Stimulated activated CD8-positive, alpha-beta memory T cell treated with anti-CD3 and anti-CD28 coated beads, Interleukin-7, amount 100 ng/mL, for 24 hours (primary cell): ENCODE data around the gene MKRN1.
"Not testable (repeated sequence)": the region's sequence is repeated elsewhere in the genome, so short reads cannot be mapped to it uniquely, and the experiment has no call there.

Experiments
- DNase-seq: peaks from one replicate; pipeline ENCODE4 v3.0.0-alpha.2; 2020; ENCODE audit warnings: low read depth

MKRN1 gene

DNA sequence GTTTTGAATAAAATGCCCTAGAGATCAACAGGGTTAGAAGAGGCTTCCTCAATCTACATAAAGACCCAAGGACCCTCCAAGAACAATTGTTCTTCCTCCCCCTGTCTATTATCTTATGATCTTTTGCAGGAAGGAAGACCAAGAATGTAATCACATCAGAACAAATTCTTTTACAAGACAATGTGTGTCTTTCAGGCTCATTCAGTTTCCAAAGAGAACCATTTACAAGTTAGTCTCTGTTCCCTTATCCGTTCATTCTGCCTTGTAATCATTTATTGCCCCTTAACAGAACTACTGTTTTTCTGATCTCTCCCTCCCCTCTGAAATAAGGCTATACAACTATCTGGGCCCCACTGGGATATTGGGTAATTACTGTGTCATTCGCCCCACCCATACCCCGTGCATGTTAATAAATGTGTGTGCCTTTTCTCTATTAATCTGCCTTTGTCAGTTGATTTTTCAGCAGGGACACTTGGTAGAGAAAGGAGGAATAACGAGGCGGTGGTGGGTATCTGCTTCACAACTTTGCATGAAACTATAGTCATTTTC, 5.7 kb upstream of the MKRN1 start:
- no peak for DNase-seq

DNA sequence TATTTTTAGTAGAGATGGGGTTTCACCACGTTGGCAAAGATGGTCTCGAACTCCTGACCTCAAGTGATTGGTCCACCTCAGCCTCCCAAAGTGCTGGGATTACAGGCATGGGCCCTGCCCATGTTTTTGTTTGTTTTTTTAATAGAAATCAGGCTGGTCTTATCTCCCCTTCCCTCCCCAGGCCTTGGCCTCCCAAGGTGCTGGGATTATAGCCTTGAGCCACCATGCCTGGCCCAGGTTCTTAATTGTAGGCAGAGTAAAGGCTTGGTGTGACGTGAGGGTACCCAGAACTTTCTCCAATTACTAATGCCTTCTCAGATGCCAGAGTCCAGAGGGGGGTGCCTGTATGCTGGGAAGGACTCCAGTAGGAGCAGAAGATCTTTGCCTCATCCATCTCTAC, 5.2 kb upstream of the MKRN1 start:
- no peak for DNase-seq

DNA sequence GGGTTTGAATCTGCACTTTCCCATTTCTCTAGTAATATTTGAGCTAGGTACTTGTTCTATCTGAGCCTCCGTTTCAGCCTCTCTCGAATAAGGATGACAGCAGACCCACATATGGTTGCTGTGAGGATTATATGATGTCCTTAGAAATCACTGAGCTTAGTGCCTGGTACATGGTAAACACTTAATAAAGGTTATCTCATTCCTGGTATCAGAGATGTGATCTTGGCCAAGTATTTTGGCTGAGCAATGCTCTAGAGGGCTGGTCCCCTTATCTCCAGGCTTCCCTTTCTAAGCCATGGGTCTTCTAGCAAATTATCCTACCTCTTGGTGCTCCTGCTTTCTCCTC, 407 bp upstream of the MKRN1 start:
- DNase-seq, result no peak

DNA sequence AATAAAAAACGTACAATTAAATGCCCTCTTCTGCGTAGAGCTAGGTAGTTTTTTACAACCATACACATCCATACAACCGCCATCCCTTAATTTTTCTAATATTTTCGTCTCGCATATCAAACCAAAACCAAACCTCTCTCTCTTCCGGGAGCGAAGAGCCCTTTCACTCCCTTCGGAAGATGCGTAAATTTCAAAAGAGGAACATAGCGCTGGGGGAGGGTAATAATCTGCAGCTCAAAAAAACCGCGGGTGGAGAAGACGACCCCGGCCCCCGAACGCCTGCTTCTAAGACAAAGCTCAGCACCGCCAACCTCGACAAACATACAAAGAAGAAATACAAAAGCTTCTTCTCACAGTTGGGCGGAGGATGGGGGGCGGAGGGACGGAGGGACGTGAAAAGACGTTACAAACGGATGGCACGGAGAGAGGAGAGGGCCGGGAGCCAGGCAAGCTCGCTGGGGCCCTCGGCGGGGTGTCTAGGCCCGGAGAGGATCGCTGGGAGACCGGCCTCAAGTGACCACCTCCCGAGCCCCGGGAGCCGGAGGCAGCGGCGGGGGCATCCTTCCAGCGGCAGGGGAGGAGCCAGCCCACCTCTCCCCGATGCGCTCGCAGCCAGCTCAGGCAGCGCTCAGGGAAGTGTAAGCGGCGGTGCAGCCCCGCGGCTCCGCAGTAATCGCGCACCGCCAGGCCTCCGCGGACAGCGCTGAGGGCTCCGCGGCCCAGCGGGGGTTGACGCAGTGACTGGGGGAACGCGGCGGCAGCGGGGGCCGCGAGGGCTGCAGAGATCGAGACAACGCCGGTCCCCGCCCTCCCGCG, 851 bp downstream of the MKRN1 start:
- DNase-seq, result no peak

DNA sequence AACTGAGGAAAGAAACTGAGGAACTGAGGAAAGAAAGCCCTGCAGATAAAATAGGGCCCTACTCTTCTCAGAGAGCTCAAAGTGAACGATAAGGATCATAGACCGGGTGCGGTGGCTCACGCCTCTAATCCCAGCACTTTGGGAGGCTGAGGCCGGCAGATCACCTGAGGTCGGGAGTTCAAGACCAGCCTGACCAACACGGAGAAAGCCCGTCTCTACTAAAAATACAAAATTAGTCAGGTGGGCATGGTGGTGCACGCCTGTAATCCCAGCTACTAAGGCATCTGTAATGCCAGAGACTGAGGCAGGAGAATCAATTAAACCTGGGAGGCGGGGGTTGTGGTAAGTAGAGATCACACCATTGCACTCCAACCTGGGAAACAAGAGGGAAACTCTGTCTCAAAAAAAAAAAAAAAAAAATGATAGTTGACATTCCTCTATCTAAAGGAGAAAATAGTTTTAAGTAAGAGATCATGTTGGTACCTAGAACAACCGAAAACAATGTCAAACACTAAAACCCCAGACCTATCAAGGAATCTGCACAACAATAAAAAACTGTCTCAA, 2.5 kb downstream of the MKRN1 start:
- no peak for DNase-seq

DNA sequence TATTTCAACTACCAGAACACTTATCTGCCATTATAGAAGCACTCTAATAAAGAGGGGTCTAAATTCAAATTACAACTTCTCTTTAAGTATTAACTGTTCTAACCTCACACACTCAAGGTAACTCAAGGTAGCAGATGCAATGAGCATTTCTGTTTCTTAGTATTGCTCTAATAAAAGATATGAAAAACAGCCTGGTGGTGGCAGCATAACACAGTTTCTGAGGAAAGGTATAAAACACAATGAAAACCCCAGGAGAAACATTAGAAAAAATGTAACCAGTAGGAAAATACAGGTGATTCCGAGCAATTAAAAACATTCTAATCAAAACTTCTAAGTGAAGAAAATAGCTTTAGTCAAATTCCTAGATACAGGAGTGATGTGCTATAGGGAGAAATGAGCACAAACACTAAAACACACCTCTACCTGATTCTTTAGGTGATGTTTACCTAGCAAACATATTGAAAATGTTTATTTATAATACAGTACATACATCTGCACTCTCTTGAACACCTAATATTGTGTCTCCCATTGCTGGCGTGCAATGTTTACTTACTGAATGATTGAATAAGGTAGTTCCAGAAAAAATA, 3.5 kb downstream of the MKRN1 start:
- DNase-seq, result no peak

DNA sequence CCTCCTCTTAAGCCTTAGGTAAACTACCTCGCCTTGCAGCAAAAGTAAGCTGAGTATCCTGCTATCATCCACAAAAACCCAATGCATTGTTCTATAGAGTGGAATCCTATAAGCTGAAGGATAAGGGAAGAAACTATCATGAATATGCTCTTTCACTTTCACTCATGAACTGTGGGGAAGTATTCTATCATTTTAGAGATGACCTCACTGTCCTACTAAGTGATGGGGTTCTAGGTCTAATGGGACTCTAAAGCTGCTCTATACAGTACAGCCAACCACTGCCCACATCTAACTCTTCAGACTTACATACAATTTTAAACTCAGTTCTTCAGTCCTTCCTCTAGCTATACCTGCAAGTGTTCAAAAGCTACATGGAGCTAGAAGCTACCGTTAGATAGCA, 16.2 kb downstream of the MKRN1 start:
- DNase-seq, result no peak

DNA sequence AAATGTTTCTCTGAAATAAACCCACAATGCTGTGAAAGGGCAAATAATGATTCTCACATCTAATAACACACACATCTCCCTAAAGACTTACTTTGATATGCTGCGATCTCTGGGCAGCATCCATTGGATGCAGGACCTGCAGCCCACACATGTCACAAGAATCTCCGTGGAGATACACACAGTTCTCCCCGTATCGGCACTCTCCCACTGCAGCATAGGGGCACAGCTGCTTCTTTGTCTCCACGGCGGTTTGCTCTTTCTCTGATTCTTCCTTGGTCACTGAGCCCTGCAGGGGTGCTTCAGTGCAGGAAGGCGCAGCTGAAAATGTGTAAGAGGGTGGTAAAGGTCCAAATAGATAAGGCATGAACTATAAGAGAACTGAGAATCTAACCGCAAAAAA, 20.4 kb downstream of the MKRN1 start:
- no peak for DNase-seq

DNA sequence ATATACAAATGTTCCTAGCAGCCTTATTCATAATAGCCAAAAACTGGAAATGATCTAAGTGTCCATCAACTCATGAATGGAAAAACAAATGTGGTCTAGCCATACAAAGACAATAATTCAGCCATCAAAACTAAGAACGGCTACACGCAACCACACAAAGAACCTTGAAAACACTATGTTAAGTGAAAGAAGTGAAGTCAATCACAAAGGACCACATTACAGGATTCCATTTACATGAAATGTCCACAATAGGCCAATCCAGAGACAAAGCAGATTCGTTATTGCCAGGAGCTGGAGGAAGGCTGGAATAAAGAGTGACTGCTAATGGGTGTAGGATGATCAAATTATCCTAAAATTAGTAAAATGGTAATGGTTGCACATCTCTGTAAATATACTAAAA, 21.1 kb downstream of the MKRN1 start:
- DNase-seq, result no peak

DNA sequence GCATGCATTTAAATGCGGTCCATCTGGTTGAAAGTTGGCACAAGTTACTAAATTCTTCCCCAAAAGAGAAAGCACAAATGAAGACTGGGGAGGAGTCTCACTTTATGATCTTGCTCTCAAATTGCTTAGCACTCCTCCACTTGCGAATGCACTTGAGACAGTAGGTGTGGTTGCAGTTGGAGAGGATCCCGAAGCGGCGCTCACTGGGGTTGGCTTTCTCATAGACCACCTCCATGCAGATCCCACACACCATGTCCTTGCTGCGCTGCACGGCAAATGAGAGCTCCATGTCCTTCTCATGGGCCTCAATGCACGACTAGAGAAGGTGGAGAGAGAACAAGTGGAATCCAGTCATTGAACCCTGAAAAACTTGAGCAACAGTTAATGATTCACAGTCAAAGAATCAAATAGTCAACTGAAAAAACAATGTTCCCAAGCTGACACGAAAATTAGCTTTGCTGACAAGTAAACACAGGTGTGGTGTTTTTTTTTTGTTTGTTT, 22.7 kb downstream of the MKRN1 start:
- DNase-seq, result no peak

DNA sequence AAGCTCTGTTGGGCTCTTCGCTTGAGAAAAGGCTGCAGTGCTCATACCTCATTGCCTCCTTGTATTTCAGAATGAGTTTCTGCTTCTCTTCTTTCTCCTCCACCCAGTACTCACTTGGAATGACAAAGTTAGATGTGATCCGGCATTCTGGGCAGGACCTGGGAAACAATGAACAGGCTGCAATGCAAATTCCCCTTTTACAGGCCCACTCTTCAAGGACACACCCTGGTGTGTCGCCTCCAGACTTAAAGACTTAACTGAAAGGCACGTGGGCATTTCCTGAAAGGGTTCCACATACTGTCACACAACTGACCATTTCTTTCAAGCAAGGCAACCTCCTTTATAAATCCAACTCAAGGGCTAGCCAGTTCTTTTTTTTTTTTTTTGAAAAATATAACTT, 23.6 kb downstream of the MKRN1 start:
- no peak for DNase-seq

DNA sequence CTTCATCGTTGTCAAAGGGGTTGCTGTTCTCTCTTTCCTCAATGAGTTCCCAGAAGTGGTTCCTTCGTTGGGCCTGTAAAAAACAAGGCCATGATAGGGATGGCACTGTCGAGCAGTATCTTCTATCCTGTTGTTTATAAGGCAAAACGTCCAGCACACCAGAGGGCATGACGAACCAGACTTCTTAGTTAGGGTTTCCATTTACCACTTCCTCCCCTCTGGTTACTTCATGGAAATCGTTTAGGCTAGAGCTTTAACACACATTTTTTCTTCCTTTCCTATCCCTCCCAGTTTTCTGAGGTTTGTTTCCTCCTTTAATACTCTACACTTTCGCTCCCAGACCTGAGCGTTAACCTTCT, 24.7 kb downstream of the MKRN1 start:
- no peak for DNase-seq

DNA sequence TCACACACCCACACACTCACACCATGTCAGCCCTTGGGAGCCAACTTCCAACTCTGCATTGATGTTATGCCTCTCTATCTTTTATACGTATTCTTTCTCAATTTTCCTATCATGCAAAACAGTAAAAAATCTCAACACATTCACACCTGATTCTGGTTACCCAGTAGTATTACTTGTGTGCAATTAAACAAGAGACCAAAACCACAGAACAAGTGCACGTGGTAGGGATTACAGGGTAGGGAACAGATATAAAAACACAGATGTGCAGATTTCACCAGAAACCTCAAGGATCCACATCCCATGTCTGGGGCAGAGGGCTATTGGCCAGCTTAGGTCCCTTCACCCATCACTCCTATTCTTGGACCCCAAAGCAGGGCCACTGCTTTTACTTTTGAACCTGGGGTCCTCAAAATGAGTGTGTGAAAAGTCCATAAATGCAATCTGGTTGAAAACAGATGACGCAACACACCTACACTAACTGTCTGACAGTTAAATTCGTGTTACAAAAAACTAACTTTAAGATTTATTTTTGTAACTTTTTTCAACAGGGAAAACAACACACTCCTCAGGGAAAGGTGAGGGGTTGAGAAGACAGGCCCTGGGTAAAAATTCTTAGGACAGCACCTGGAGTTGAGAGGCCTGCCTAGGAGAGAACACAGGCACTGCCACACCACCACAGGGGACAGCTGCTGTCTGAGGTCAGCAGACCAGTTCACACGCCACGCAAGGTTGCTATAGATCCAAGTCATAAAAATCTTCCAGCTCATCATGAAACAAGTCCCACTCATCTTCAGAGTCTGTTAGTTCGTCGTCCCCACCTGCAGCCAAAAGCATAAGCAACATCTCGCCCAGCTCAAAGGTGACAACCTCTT, 25.3 kb downstream of the MKRN1 start:
- DNase-seq, result not testable (repeated sequence)

DNA sequence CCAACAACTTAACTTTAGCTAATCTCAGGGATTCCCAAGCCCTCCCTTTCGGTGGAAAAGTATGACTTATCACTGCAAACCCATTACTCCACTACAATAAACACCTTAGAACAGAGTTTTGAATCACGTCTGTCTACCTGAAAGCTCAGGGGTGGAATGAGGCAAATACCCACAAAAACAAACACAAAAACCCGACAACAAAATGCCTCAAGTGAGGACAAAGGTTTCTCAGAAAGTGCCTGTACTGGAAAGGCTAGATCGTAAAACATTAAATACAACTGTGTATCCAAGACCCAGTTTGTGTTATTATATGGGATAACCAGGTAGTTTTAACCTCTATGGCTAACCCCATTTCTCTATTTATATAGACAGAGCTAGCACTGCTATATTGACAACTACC, 26.0 kb downstream of the MKRN1 start:
- no peak for DNase-seq

DNA sequence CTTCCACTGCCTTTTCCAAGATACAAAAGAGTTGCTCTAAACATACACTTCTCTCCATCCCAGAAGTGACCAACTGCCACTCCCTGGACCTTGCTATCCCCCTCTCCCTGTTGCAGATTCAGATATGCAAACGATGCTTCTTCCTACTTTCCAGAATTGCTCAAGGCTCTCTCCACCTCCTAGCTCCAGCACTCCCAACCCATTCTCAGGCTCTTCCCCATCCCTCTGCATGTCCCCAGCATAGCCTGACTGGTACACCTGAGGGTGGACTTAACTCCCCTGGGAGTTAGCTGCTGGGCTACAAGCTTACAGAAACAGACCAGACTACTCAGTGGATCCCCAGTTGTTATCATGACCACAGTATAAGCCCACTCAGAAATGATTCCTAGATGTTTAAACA, 27.6 kb downstream of the MKRN1 start:
- no peak for DNase-seq

DNA sequence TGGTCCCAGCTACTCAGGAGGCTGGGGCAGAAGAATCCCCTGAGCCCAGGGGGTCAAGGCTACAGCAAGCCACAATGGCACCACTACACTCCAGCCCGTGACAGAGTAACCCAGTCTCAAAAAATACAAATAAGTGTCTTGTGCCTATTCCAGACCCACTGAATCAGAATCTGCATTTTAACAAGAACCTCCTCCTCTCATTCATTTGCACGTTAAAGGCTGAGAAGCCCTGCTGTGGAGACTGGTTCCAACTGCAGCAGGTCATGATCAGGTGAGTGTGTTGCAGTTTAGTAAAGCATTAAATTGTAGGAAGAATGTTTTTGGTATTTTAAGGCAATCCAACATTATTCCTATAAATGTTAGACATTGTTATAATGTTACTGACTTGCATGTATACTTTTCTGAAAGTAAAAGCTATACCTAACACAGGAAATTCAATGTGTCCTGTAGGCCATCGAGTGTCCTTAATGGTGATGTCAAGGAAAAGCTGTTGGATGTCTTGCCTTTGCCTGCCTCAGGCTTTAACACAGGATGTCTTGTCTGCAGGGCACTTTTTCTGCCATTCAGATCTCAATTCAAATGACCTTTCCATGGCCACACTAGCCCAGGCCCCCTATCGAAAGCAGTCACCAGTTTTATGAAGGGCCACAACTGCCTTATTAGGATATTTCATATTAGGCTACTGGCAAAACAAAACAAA, 30.4 kb downstream of the MKRN1 start:
- no peak for DNase-seq

DNA sequence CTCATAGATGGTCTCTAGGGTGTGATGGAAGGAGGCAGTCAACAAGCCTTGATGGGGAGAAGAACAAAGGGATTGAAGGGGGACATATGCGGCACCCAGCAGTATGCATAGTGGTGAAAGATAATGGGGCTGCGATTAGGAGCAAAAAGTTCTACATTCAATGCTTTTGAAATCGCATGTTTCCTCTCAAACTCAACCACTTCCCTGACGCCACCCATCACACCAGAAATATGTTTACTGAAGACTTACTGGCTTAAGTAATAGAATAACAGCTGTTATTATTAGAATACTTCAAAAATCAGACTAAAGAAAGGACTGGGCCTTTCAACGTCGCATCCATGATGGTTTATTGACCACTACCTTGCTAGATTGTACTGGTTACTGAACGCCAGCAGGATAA, 31.5 kb downstream of the MKRN1 start:
- DNase-seq, result no peak

DNA sequence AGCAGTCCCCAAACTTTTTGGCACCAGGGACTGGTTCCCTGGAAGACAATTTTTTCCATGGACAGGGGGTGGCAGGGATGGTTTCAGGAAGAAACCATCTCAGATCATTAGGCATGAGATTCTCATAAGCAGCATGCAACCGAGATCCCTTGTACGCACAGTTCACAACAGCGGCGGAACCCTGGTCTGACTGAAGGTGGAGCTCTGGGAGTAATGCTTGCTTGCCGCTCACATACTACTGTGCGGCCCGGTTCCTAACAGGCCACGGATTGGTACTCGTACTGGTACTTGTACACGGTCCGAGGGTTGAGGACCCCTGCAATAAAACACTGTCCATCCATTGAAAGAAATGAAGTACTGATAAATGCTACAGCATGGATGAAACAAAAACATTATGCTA, 32.8 kb downstream of the MKRN1 start:
- DNase-seq, result no peak

DNA sequence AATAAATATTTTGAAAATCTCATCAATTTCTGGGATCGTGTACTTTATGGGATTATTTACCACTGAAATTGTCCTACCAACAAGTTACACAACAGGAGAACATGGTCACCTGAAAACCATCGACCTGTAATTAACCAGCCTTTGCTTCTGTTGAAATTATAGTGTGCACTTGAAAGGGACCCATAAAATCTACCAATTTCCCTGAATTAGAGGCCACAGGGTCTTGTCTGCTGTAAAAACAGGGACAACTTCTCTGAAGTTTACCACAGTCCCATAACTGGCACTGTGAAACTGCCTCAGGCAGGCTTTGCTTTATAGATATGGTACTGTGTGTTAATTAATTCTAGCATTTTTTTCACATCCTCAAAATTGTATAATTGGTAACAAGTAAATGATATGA, 37.8 kb downstream of the MKRN1 start:
- DNase-seq, result no peak

DNA sequence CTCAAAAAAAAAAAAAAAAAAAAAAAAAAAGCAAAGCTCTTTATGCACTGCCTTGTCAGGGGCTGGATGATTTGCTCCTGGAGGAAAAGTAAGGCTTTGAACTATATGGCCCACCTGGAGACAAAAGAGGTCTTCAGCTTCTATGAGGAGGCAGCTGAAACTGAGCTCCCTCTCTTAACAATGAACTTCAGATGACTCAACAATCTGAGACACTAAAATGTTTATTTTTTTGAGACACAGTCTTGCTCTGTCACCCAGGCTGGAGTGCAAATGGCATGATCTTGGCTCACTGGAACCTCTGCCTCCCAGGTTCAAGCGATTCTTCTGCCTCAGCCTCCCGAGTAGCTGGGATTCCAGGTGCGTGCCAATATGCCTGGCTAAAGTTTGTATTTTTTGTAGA, 38.7 kb downstream of the MKRN1 start:
- DNase-seq, result no peak

DNA sequence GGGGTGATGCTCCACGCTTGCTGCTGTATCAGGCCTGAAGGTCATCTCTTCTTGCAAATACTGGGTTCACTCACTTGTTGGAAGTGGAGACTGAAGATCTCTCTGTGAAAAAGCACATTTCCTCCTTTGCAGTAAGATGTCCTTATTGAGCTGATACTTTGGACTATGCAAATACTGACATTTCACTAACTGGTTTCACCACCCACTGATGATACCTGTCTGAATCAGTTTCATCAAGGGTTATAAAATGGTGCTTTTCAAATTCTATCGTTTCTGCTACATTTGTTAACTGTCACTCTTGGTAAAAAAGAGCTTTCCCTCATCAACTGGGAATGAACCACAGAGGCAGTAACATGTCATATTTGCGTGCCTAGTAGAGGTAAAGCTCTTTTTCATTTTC, 39.9 kb downstream of the MKRN1 start:
- DNase-seq, result no peak
